ENCODE results near the gene SLCO2A1. TPM values are rescaled to one million over a fixed set of nuclear protein-coding genes. Genes with fewer than 3 reads are reported as not detected.

Gene SLCO2A1
- total RNA-seq, 1 donor: under 0.01 TPM

DNA sequence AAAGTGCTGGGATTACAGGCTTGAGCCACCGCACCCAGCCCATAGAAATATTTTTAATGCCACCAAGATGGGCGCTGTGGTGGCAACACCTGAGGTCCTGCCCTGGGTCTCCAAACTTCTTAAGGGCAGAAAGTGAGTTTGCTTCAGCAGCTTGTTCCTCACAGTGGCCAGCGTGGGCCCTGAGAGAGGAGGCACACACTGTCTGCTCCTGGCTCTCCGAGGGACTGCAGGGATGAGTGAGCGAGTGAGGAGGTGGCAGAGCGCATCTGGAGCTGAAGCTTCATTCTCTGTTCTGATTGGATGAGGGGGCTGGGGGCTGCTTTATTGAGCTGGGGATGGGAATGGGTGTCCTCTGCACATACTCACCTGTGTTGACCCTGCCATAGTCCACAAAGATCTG lies 76.4 kb downstream of the SLCO2A1 start:
- no peak for DNase-seq (ENCODE audit: low read depth)
- TF ChIP-seq, protein P1, sequence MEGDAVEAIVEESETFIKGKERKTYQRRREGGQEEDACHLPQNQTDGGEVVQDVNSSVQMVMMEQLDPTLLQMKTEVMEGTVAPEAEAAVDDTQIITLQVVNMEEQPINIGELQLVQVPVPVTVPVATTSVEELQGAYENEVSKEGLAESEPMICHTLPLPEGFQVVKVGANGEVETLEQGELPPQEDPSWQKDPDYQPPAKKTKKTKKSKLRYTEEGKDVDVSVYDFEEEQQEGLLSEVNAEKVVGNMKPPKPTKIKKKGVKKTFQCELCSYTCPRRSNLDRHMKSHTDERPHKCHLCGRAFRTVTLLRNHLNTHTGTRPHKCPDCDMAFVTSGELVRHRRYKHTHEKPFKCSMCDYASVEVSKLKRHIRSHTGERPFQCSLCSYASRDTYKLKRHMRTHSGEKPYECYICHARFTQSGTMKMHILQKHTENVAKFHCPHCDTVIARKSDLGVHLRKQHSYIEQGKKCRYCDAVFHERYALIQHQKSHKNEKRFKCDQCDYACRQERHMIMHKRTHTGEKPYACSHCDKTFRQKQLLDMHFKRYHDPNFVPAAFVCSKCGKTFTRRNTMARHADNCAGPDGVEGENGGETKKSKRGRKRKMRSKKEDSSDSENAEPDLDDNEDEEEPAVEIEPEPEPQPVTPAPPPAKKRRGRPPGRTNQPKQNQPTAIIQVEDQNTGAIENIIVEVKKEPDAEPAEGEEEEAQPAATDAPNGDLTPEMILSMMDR (IDR thresholded peaks at IDR 0.05; ENCODE audit: insufficient read depth, low read length): no peak
- no peak overlapping the region for H3K4me3 ChIP-seq (ENCODE audit: low read depth, low read length)

DNA sequence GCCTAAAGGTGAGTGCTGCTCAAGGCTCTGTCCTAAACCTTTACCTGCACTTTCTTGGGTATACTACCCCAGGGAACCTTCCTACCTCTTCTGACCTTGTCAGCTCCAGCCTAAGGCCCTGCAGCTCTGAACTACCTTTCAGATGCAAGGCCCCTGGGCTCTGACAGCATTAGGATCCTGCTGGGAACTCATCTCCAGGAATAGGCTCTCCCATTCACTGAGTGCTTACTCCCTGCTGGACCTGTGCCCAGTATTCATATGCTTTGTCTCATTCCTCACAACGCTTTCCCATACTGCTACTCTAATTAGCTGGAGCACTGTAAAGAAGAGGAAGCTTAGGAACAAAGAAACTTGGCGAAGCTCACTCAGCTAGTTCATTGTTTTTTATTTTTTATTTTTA lies 80.3 kb downstream of the SLCO2A1 start:
- TF ChIP-seq, protein P1 (IDR thresholded peaks at IDR 0.05; ENCODE audit: insufficient read depth, low read length): no peak
- H3K4me3 ChIP-seq (ENCODE audit: low read depth, low read length): no peak overlapping the region
- no peak for DNase-seq (ENCODE audit: low read depth)

DNA sequence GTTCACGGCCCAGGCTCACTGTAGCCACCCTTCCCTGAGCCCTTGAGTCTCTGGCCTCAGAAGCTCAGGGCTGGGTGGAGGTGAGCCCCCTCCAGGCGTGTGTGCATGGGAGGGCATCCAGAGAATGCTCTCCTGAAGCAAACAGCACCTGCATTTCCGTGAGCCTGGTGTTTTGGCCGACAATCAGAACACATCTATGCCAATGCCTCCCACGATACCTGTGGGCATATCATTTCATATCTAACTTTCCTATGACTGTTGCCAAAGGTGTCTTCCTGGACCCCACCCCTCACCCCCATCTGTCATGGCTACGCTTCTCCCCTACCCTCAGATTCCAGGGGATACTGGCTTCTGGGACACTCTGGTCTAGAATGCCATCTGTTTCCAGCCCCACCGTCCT lies 80.7 kb downstream of the SLCO2A1 start:
- H3K4me3 ChIP-seq (ENCODE audit: low read depth, low read length): no peak overlapping the region
- TF ChIP-seq, protein P1 (IDR thresholded peaks at IDR 0.05; ENCODE audit: insufficient read depth, low read length): no peak
- DNase-seq (ENCODE audit: low read depth): no peak

DNA sequence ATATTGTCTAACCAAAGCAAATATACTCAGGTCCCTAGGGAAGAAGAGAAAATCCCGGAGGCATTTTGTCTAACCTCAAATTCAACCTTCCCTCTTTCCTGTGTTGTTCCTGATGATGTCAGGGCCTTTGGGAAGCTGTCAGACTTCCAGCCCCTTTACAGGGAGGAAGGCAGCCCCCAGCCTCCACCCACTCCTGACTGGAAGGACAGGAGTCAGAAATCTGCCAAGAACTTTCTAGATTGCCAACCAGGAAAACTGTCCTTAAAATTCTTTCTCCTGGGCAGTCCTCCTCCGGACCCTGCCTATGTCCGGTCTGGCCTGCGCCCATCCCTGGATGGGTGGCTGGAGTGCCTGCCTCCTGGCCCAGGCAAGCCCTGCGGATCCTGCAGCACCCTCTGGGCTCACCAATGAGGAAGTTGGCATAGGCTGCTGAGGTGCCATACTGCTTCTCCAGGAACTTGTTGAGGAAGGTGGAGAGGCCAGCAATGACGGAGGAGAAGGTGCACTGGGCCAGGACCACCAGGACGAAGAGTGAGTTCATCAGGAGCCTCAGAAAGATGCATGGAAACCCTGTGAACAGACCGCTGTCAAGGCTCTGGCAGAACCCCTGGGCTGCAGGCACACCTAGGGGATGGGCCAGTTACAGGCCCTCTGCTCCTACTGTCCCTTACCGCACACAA lies 81.5 kb downstream of the SLCO2A1 start:
- TF ChIP-seq, protein P1 (IDR thresholded peaks at IDR 0.05; ENCODE audit: insufficient read depth, low read length): no peak
- DNase-seq (ENCODE audit: low read depth): peak; percentile 23
- no peak overlapping the region for H3K4me3 ChIP-seq (ENCODE audit: low read depth, low read length)

DNA sequence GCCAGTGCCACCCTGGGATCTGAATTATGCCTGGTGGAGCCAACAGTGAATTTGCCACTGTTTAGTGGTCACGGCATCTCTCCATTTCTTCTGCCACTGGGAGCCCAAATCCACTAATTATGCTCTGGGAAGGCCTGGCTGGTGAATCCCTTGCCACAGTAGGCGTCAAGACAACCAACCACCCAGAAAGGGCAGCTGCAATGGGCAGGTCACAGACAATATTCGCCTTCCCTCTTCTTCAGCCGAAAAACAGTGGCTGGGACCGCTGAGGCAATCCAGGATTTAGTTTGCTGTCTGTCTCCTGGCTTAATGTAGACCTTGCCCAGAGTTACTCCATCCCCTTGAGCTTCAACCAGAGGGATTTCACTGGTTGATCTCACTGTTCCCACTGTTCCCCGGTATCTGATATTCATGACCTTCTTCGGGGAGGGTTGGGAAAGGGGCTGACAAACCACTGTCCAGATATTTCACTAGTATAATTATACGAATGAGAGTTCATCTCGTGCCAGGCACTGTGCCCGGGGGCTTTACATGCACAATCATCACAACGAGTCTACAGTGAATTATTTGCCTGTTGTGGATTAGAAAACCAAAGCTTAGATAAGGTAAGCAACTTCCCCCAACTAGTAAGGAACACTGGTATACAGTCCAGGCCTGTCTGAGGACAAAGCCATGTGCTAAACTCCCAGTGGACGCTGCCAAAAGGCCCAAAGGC lies 84.2 kb downstream of the SLCO2A1 start:
- no peak for DNase-seq (ENCODE audit: low read depth)
- no peak overlapping the region for H3K4me3 ChIP-seq (ENCODE audit: low read depth, low read length)
- TF ChIP-seq, protein P1 (IDR thresholded peaks at IDR 0.05; ENCODE audit: insufficient read depth, low read length): no peak

DNA sequence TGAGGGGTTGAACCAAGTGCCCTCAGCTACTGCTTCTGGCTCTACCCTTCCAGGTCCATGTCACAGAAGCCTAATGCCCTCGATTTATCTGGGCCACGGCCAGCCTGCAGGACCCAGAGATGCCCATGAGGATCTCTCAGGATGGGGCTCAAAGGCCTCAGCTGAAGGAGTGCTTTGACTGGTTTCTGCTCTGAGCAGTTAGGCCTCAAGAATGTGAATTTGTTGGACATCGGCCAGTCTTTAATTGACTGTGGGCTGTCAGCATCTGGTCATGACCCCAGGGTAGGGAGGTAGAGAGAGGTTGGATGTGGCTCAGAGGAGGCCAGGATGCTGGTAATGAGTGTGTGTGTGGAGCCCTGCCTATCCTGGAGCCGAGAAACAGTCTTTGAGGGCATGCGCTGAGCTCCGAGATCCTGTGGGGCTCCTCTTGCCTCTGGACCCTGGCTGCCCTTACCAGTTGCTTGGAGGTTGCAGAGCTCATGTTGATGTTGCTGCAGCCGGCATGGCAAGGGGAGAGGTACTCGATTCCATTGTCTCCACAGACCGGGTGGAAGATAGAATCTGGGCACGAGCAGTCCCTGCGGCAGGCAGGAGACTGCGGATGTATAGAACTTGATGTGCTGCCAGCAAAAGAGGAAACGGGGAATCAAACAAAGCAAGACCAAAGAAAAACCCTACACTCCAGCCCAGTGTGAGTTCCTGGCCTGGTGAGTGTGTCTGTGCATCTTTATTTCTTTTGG lies 84.9 kb downstream of the SLCO2A1 start:
- no peak overlapping the region for H3K4me3 ChIP-seq (ENCODE audit: low read depth, low read length)
- TF ChIP-seq, protein P1 (IDR thresholded peaks at IDR 0.05; ENCODE audit: insufficient read depth, low read length): no peak
- DNase-seq (ENCODE audit: low read depth): peak; percentile 48
